ENCODE data around the gene APH1B.

DNA sequence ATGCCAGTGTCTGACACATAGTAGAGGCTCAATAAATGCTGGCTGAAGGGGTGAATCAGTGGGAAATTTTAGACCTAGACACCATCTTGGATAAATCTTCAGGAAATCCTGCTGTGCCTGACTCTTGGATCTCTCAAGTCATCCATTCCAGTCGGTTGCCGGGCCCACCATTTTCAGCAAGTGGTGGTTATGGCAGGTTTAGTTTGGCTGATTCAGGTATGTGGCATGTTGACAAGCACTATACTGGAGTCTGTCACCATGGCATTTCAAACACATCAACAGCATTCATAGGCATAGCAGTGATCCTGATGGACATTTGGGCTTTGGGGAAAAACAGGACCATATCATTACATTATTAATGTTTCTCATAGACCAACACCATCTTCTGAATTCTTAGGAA, 25.7 kb upstream of the APH1B start:
- TF ChIP-seq POLR2A (IDR thresholded peaks at IDR 0.05) (no peak), EP300 (IDR thresholded peaks at IDR 0.05) (no peak), POLR2AphosphoS5 (IDR thresholded peaks at IDR 0.05) (no peak)
- TF ChIP-seq, protein P1, sequence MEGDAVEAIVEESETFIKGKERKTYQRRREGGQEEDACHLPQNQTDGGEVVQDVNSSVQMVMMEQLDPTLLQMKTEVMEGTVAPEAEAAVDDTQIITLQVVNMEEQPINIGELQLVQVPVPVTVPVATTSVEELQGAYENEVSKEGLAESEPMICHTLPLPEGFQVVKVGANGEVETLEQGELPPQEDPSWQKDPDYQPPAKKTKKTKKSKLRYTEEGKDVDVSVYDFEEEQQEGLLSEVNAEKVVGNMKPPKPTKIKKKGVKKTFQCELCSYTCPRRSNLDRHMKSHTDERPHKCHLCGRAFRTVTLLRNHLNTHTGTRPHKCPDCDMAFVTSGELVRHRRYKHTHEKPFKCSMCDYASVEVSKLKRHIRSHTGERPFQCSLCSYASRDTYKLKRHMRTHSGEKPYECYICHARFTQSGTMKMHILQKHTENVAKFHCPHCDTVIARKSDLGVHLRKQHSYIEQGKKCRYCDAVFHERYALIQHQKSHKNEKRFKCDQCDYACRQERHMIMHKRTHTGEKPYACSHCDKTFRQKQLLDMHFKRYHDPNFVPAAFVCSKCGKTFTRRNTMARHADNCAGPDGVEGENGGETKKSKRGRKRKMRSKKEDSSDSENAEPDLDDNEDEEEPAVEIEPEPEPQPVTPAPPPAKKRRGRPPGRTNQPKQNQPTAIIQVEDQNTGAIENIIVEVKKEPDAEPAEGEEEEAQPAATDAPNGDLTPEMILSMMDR (IDR thresholded peaks at IDR 0.05), result no peak

All from gastroesophageal sphincter (tissue), 3 donors.